ENCODE data around the gene CA5A. TPM values are rescaled to one million over a fixed set of nuclear protein-coding genes. Genes with fewer than 3 reads are reported as not detected.
"Not testable (repeated sequence)": the region's sequence is repeated elsewhere in the genome, so short reads cannot be mapped to it uniquely, and the experiment has no call there.

The CA5A gene
- polyA plus RNA-seq, 2 of the 4 experiments (the other 2 are of a cell fraction), result not detected

DNA sequence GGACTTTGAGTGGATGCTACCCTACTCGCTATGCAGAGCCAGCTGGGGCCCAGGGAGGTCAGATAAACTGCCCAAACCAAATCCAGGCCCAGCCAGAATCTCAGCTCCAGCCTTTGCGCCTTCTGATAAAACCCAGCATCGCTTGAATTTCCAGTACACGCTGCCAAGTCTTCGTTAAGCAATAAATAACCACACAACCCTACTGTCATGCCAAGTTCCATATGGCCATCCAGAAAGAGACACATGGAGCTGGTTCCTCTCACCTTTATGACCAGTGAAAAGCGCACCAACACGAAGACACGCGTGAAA is 73.0 kb downstream of the CA5A start:
- POLR2A ChIA-PET, H3K9me3 ChIP-seq, ATAC-seq, FAIRE-seq: not testable (repeated sequence)
- CTCF ChIA-PET, result interaction anchor here (1.5 to 15.7 kb wide), 3 partner anchors 14 to 81 kb away, joined by 4 to 269 read pairs (median 68); no protein-coding TSS in a partner anchor
- Histone ChIP-seq H3K4me1 (peaks cover 32% of the 10 kb centered on the region), H3K27ac (peak overlapping the region; percentile 97 to 99), H3K4me2 (peak overlapping the region; percentile 79), H3K4me3 (peak overlapping the region; percentile 77)
- DNase-seq (ENCODE audit: low read depth in 1 of 2, low spot score in 1 of 2), result peak in 1 of 2 experiments; percentile 27
- 11% methylated on average over 9 of the region's 9 CpGs for WGBS (ENCODE audit: missing lambda C conversion rate)
- TF ChIP-seq FOSB (CRISPR knock-in tag; IDR thresholded peaks at IDR 0.05), result 0 out of 2 replicates have a peak, but pooled peaks have one; percentile 11

DNA sequence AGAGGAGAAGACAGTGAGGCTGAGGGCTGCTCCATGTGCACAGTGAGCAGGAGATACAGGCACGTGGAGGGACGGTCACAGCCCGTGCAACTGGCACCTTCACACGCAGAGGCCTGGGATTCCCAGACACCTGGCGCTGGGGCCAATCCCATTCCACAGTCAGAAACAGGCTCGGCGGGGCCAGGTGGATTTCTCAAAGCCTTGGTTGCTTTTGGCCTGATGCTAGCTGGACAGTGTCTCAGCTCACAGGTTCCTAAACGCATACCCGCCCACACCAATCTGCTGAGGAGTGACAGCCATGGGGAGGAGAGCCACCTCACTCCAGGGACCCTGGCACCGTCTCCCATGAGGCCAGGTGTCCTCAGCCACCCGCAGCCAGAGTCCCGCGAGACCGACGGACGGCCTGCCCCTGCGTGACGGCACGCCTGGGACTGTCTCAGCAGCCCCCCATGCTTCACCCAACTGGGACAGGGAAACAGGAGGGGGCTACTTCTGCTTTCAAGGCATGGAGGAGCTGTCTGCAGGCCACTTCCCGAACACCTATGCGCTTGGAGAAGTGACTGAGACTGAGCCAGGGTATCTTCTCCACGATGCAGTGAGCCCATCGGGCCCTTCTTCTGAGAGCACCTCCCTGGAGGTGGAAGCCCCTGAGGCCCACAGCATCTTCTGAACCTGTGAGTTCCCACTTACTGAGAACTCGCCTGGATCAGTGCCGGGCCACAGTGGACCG is 73.6 kb downstream of the CA5A start:
- POLR2A ChIA-PET, H3K9me3 ChIP-seq, FAIRE-seq: not testable (repeated sequence)
- 6% methylated on average over 12 of the region's 26 CpGs for WGBS (ENCODE audit: missing lambda C conversion rate)
- Histone ChIP-seq H3K4me2 (peak overlapping the region; percentile 79), H3K27ac (peak overlapping the region; percentile 97 to 99), H3K4me3 (peak overlapping the region; percentile 77), H3K4me1 (peaks cover 37% of the 10 kb centered on the region)
- ATAC-seq, result peak in 1 of 2 experiments; percentile 4; a peak in 3 of 6 replicates
- TF ChIP-seq, protein P1, sequence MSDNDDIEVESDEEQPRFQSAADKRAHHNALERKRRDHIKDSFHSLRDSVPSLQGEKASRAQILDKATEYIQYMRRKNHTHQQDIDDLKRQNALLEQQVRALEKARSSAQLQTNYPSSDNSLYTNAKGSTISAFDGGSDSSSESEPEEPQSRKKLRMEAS (IDR thresholded peaks at IDR 0.05), result peak; percentile 67
- TF ChIP-seq, protein P2, sequence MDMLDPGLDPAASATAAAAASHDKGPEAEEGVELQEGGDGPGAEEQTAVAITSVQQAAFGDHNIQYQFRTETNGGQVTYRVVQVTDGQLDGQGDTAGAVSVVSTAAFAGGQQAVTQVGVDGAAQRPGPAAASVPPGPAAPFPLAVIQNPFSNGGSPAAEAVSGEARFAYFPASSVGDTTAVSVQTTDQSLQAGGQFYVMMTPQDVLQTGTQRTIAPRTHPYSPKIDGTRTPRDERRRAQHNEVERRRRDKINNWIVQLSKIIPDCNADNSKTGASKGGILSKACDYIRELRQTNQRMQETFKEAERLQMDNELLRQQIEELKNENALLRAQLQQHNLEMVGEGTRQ (IDR thresholded peaks at IDR 0.05), result peak; percentile 4; the same call in 1 of the 2 replicates
- TF ChIP-seq FOSB (CRISPR knock-in tag; IDR thresholded peaks at IDR 0.05) (0 out of 2 replicates have a peak, but pooled peaks have one; percentile 38), HOXA7 (CRISPR knock-in tag; IDR thresholded peaks at IDR 0.05) (peak; percentile 15; the same call in 1 of the 2 replicates), JUN (IDR thresholded peaks at IDR 0.05) (peak; percentile 27 to 70; a peak in 2 of 5 replicates)
- TF ChIP-seq, protein P3, sequence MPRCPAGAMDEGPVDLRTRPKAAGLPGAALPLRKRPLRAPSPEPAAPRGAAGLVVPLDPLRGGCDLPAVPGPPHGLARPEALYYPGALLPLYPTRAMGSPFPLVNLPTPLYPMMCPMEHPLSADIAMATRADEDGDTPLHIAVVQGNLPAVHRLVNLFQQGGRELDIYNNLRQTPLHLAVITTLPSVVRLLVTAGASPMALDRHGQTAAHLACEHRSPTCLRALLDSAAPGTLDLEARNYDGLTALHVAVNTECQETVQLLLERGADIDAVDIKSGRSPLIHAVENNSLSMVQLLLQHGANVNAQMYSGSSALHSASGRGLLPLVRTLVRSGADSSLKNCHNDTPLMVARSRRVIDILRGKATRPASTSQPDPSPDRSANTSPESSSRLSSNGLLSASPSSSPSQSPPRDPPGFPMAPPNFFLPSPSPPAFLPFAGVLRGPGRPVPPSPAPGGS (IDR thresholded peaks at IDR 0.05), result 0 out of 3 replicates have a peak, but pooled peaks have one; percentile 7
- peak in 1 of 2 experiments; percentile 62 for DNase-seq (ENCODE audit: low read depth in 1 of 2, low spot score in 1 of 2)
- CTCF ChIA-PET, result interaction anchor here (1.5 to 15.7 kb wide), 3 partner anchors 14 to 80 kb away, joined by 4 to 269 read pairs (median 68); no protein-coding TSS in a partner anchor

DNA sequence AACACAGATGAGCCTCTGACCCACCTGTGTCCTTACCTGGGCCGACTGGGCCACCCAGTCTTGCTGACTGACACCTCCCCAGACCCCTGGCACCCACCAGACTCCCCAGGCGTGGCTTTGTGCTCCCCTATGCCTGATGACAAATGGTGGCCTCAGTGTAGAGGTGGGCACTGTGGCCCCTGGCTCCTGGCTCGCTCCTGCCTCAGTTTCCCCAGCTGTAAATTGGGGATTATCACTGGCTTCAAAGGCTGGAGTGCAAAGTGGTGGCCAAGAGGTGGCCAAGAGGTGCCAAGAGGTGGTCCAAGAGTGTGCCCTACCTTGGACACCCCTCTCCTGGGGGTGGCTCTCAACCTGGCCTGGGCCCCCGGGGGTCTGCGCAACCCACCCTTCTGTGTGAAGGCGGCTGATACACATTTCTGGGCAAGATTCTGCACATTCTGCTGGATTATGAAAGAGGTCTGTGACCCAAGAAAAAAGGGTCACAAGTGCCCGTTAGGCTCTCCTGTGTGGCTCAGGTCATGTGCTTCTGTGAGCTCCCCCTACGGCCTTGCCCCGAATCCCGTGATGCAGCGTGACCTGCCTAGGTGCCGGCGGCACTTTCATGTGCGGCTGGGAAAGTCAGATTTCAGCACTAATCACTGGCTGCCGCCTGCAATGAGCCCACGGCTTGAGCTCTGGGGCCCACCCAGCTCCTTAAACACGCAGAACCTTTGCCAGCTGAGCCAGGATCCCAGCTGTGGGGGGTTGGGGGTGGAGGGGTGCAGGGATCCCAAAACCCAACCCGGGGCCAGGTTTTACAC is 74.8 kb downstream of the CA5A start:
- CTCF ChIA-PET, result interaction anchor here (1.0 to 15.7 kb wide), 3 partner anchors 10 to 79 kb away, joined by 3 to 269 read pairs (median 68); no protein-coding TSS in a partner anchor
- TF ChIP-seq, protein P2 (IDR thresholded peaks at IDR 0.05), result peak; percentile 44; the same call in 1 of the 2 replicates
- TF ChIP-seq BHLHE40 (IDR thresholded peaks at IDR 0.05; ENCODE audit: low read depth, low read length), result 0 out of 2 replicates have a peak, but pooled peaks have one; percentile 22
- peak; percentile 39; the same call in 1 of the 2 replicates for TF ChIP-seq POLR2AphosphoS2 (conservative IDR thresholded peaks at IDR 0.05; ENCODE audit: low read length)
- TF ChIP-seq, protein P1 (IDR thresholded peaks at IDR 0.05), result 0 out of 2 replicates have a peak, but pooled peaks have one; percentile 12
- FAIRE-seq, result not testable (repeated sequence)

More for the DNA sequence above, 74.8 kb downstream of the CA5A start:
- Histone ChIP-seq H3K4me1 (peaks cover 50% of the 10 kb centered on the region), H3K4me2 (peak overlapping the region; percentile 79), H3K27ac (peak overlapping the region; percentile 97 to 99), H3K4me3 (peak overlapping the region; percentile 77)
- H3K9me3 ChIP-seq, POLR2A ChIA-PET: not testable (repeated sequence)
- ATAC-seq, result peak; percentile 5; a peak in 4 of 6 replicates
- DNase-seq (ENCODE audit: low read depth in 1 of 2, low spot score in 1 of 2), result peak in 1 of 2 experiments; percentile 71
- WGBS (ENCODE audit: missing lambda C conversion rate), result 10% methylated on average over 15 of the region's 18 CpGs

Data from A549 (cell line).